ENCODE results near the gene CNTNAP2.

DNA sequence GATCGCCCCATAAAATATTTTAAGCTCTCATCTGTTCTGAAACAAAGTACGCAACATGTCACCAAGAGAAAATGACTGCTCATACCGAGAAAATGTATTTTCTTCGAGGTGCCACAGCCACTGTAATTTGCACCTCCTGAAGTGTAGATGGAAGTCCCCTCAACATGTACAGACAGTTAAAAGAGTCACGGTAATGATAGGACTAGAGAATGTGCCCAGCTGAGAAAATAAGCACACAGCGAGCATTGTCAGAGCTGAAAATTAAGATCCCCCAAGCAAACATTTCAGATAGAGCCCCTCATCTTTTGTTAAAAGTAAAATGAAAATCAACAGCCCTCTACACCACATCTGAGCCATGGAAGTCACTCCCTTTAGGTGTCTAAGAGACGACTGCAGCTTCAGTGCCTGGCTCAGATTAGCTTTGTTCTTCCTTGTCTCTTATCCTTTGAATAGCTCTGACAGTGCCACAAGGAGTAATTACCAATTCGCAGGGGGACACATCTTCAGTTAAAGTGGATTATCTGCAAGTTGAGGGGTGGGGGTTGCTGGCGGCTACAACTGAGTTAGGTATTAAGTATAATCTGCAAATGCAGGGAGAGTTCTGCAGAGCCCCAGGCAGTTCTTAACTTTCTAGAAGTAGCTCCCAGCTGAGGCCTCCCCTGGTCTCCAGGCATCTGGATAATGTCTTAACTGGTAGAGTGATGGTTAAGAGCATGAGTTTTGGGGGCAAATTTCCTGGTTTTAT is 2251.3 kb downstream of the CNTNAP2 start:
- no peak for TF ChIP-seq POLR2A (IDR thresholded peaks at IDR 0.05)
- TF ChIP-seq, protein P1, sequence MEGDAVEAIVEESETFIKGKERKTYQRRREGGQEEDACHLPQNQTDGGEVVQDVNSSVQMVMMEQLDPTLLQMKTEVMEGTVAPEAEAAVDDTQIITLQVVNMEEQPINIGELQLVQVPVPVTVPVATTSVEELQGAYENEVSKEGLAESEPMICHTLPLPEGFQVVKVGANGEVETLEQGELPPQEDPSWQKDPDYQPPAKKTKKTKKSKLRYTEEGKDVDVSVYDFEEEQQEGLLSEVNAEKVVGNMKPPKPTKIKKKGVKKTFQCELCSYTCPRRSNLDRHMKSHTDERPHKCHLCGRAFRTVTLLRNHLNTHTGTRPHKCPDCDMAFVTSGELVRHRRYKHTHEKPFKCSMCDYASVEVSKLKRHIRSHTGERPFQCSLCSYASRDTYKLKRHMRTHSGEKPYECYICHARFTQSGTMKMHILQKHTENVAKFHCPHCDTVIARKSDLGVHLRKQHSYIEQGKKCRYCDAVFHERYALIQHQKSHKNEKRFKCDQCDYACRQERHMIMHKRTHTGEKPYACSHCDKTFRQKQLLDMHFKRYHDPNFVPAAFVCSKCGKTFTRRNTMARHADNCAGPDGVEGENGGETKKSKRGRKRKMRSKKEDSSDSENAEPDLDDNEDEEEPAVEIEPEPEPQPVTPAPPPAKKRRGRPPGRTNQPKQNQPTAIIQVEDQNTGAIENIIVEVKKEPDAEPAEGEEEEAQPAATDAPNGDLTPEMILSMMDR (IDR thresholded peaks at IDR 0.05): no peak

Measured in heart left ventricle (tissue), 13 donors.